Right lobe of liver (tissue), 6 donors: Measurements from ENCODE around the gene RAB10. TPM values are rescaled to one million over a fixed set of nuclear protein-coding genes. Genes with fewer than 3 reads are reported as not detected.
A peak's percentile ranks its signal among the peaks of the same experiment; 100 is the strongest.

Experiments used
- ATAC-seq, 4 donors: fragments of 200-7000 bp; cut with Tn5 transposase; one replicate each; pipeline ENCODE4 v1.9.1; 2020; ENCODE audit warnings: mild to moderate bottlenecking in 4 of 4, moderate library complexity in 4 of 4
- DNase-seq, 3 donors: peaks; one replicate each; pipeline ENCODE4 v3.0.0-alpha.2; 2020
- H3K27ac ChIP-seq, 3 donors: fragments of 200-600 bp; one replicate each; pipeline ENCODE4 v1.8.0; 2022
- H3K27me3 ChIP-seq, 2 donors: fragments of 200-600 bp; one replicate each; pipeline ENCODE4 v1.8.0; 2022
- H3K36me3 ChIP-seq, 4 donors: fragments of 200-600 bp; sonication (generic) in 1 of 4; one replicate each; pipeline versions ENCODE4 v1.5.1 to v1.8.0; 2017 to 2022; ENCODE audit warnings: control low read depth in 1 of 4
- H3K4me1 ChIP-seq, 4 donors: fragments of 200-600 bp; sonication (generic) in 1 of 4; one replicate each; pipeline versions ENCODE4 v1.5.1 to v1.8.0; 2017 to 2022; ENCODE audit warnings: control low read depth in 1 of 4
- H3K4me3 ChIP-seq, 3 donors: fragments of 200-600 bp; one replicate each; pipeline ENCODE4 v1.8.0; 2022
- H3K9me3 ChIP-seq, 4 donors: fragments of 200-600 bp; sonication (generic) in 1 of 4; one replicate each; pipeline versions ENCODE4 v1.5.1 to v1.8.0; 2017 to 2022; ENCODE audit warnings: control low read depth in 1 of 4
- POLR2A ChIP-seq: fragments of 450-650 bp; IDR thresholded peaks from one replicate; pipeline ENCODE4 v1.6.1; 2017; ENCODE audit warnings: antibody characterized with exemption, mild to moderate bottlenecking
- WGBS: methylation state at CpG from one replicate; pipeline ENCODE4 v1.1.6; 2018; ENCODE audit warnings: low coverage, low lambda C conversion rate; ENCODE audit not compliant: insufficient coverage; ENCODE audit errors: missing lambda C conversion rate; 5-methylcytosine and 5-hydroxymethylcytosine counted together
- intact Hi-C, 2 donors: fragments of 100-400 bp; cut with DNase I; formaldehyde crosslinking; loops; one replicate each; pipeline versions ENCODE4 v1.11.2 to v1.14.1; 2022
- total RNA-seq, 6 experiments: library from RNA; depleted of rRNA in 2 of 6; stranded (reverse); fragments of >200 nt in 2 of 6; fragmentation: NEBNext Ultra II Directional in 3 of 6; extraction: Animal tissue kit (Norgen Biotek cat#: 25700) in 3 of 6; gene quantifications; one replicate each; pipeline versions ENCODE4 v1.1.0 to v1.2.4, GENCODE V29; 2016 to 2023
- TF ChIP-seq, protein P1 (sequence below), 4 donors: fragments of 200-600 bp in 3 of 4; fragments of 450-650 bp in 1 of 4; IDR thresholded peaks; one replicate each; pipeline versions ENCODE4 v1.5.1 to v1.8.0; 2016 to 2022; ENCODE audit warnings: antibody characterized with exemption in 4 of 4, mild to moderate bottlenecking in 2 of 4
- donor health status: DM: no; HTN: yes; CAD: no.
- donor health status: DM: no; HTN: no; CAD: no.
- donor health status: DM: no; HTN: no; CAD: no.
- donor health status: DM: no; HTN: yes; CAD: no.
- donor health status: DM: no; HTN: yes; CAD: no.

The RAB10 gene
- total RNA-seq, 6 experiments from 2014 or later = 41.6 to 95.1 (median 70.6) TPM

DNA sequence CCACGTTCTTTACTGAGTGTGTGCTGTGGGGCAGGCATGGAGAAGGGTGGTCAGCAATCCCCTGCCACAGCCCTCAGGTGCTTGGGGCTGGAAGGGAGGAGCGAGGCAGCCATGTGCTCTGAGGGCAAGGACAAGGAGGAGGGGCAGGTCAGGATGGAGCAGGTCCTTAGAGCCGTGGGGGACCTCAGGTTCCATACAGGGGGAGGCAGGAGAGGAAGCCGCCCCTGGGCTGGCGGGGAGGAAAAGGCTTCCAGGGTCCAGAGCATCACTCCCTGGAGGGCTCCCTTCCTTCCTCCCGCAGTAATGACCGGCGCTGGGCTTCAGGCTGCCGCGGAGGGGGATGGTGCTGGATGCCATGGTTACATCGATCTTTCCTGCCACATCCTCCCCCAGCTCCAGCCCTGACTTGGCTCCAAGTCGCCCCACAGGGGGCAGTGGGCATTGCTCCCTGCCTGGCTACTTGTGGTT lies 145.6 kb downstream of the RAB10 start:
- Histone ChIP-seq H3K36me3 (no peaks in the 10 kb centered on the region), H3K27me3 (no peaks in the 10 kb centered on the region), H3K27ac (no peak overlapping the region), H3K9me3 (no peaks in the 10 kb centered on the region), H3K4me1 (peaks cover 0 to 2% (median 0%) of the 10 kb centered on the region in 4 donors), H3K4me3 (peak overlapping the region in 1 of 3 donors; percentile 51)
- intact Hi-C loops = no loop called here
- 7% methylated on average over 3 of the region's 12 CpGs for WGBS
- ATAC-seq = peak in 1 of 4 donors; percentile 7
- no peak for DNase-seq
- no peak for TF ChIP-seq POLR2A
- TF ChIP-seq, protein P1, sequence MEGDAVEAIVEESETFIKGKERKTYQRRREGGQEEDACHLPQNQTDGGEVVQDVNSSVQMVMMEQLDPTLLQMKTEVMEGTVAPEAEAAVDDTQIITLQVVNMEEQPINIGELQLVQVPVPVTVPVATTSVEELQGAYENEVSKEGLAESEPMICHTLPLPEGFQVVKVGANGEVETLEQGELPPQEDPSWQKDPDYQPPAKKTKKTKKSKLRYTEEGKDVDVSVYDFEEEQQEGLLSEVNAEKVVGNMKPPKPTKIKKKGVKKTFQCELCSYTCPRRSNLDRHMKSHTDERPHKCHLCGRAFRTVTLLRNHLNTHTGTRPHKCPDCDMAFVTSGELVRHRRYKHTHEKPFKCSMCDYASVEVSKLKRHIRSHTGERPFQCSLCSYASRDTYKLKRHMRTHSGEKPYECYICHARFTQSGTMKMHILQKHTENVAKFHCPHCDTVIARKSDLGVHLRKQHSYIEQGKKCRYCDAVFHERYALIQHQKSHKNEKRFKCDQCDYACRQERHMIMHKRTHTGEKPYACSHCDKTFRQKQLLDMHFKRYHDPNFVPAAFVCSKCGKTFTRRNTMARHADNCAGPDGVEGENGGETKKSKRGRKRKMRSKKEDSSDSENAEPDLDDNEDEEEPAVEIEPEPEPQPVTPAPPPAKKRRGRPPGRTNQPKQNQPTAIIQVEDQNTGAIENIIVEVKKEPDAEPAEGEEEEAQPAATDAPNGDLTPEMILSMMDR (IDR thresholded peaks at IDR 0.05) = no peak

- no peak for ATAC-seq
- no peaks in the 10 kb centered on the region for H3K36me3 ChIP-seq
- H3K27me3 ChIP-seq = no peaks in the 10 kb centered on the region
- no peak for TF ChIP-seq POLR2A
- TF ChIP-seq, protein P1 (IDR thresholded peaks at IDR 0.05) = no peak
- no peaks in the 10 kb centered on the region for H3K9me3 ChIP-seq
- H3K27ac ChIP-seq = no peak overlapping the region
- intact Hi-C loops = no loop called here
- DNase-seq = no peak
- no peak overlapping the region for H3K4me3 ChIP-seq
- no CpG with 5 or more reads among the region's 5 CpGs for WGBS
- peaks cover 0 to 3% (median 0%) of the 10 kb centered on the region in 4 donors for H3K4me1 ChIP-seq
Measured at GRCh38 chr2:26182441-26182840, 148.6 kb downstream of the RAB10 start.

DNA sequence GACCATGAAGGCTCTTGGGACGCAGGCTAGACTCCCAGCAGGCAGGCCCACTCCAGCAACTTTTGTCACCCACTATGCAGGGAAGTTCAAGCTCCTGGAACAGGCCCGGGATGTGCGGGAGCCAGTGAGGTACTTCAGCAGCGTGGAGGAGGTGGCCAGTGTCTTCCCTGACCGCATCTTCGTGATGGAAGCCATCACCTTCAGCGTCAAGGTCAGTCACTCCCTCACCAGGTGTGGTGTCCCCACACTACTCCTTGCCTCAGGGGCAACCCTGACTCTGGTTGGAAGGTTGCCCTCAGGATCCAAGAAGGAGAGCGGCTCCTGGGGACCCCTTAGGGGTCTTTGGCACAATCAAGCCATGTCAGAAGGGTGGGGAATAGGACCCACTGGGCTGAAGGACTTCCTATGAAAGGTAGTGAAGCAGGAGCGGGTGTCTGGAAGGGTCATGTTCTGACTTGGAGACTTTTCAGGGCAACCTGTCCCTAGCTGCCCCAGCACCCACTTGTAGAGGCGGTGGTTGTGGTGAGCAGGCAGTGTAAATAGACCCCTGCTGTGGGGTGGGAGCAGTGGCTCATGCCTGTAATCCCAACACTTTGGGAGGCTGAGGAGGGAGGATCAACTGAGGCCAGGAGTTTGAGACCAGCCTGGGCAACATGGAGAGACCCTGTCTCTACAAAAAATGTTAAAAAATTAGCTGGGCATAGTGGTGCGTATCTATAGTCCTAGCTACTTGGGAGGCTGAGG lies 149.2 kb downstream of the RAB10 start:
- no peak for ATAC-seq
- TF ChIP-seq, protein P1 (IDR thresholded peaks at IDR 0.05) = no peak
- no peak for TF ChIP-seq POLR2A
- 90% methylated on average over 2 of the region's 11 CpGs for WGBS
- no peak for DNase-seq
- Histone ChIP-seq H3K4me3 (no peak overlapping the region), H3K36me3 (no peaks in the 10 kb centered on the region), H3K27me3 (no peaks in the 10 kb centered on the region), H3K27ac (no peak overlapping the region), H3K4me1 (peaks cover 0 to 3% (median 0%) of the 10 kb centered on the region in 4 donors), H3K9me3 (no peaks in the 10 kb centered on the region)
- intact Hi-C loops = no loop called here

- ATAC-seq = no peak
- H3K27ac ChIP-seq = no peak overlapping the region
Measured at GRCh38 chr2:26184121-26184520, 150.2 kb downstream of the RAB10 start.

More at GRCh38 chr2:26184121-26184520, 150.2 kb downstream of the RAB10 start:
- intact Hi-C loops = no loop called here
- TF ChIP-seq, protein P1 (IDR thresholded peaks at IDR 0.05) = no peak
- no peak for TF ChIP-seq POLR2A
- WGBS = 83% methylated on average over 7 of the region's 34 CpGs
- Histone ChIP-seq H3K9me3 (no peaks in the 10 kb centered on the region), H3K36me3 (no peaks in the 10 kb centered on the region), H3K27me3 (no peaks in the 10 kb centered on the region), H3K4me3 (peak overlapping the region; percentile 28 to 49 (median 38)), H3K4me1 (peaks cover 0 to 3% (median 0%) of the 10 kb centered on the region in 4 donors)
- DNase-seq = no peak
